Natural killer cell (primary cell): ENCODE results near the gene MYO7B. TPM values are rescaled to one million over a fixed set of nuclear protein-coding genes. Genes with fewer than 3 reads are reported as not detected.
A peak's percentile ranks its signal among the peaks of the same experiment; 100 is the strongest.

Source experiments
- ATAC-seq, 3 donors: fragments of 150-1000 bp in 2 of 3; fragments of 200-7000 bp in 1 of 3; cut with Tn5 transposase; 1 replicate in 1 of 3; 2 replicates in 2 of 3; pipeline ENCODE4 v1.10.0; 2021; ENCODE audit warnings: mild to moderate bottlenecking in 2 of 3, moderate library complexity in 2 of 3
- DNase-seq, 2 donors: peaks; one replicate each; pipeline versions ENCODE4 v3.0.0 to v3.0.0-alpha.2; 2013 to 2021; ENCODE audit warnings: mixed read lengths in 1 of 2
- H3K27ac ChIP-seq: one replicate; pipeline ENCODE4 v1.5.1; 2013; ENCODE audit warnings: mild to moderate bottlenecking, low read length
- H3K27me3 ChIP-seq: one replicate; pipeline ENCODE4 v1.6.1; 2013; ENCODE audit warnings: low read length; ENCODE audit not compliant: control insufficient read depth, insufficient read depth
- H3K36me3 ChIP-seq: one replicate; pipeline ENCODE4 v1.6.1; 2013; ENCODE audit warnings: low read length; ENCODE audit not compliant: control insufficient read depth, insufficient read depth
- H3K4me1 ChIP-seq: one replicate; pipeline ENCODE4 v1.6.1; 2013; ENCODE audit warnings: low read length; ENCODE audit not compliant: control insufficient read depth, insufficient read depth
- H3K4me3 ChIP-seq: one replicate; pipeline ENCODE4 v1.5.1; 2013; ENCODE audit warnings: low read length
- H3K9me3 ChIP-seq: one replicate; pipeline ENCODE4 v1.6.1; 2013; ENCODE audit warnings: low read length; ENCODE audit not compliant: control insufficient read depth, insufficient read depth
- H3K27ac Mint-ChIP-seq, 2 donors: one replicate each; pipeline ENCODE4 v1.8.0; 2022; ENCODE audit warnings: mild to moderate bottlenecking in 2 of 2, mixed read lengths in 2 of 2, moderate library complexity in 1 of 2
- H3K27me3 Mint-ChIP-seq, 2 donors: one replicate each; pipeline ENCODE4 v1.8.0; 2022; ENCODE audit warnings: low read depth in 2 of 2, mixed read lengths in 2 of 2
- H3K36me3 Mint-ChIP-seq: one replicate; pipeline ENCODE4 v1.8.0; 2022; ENCODE audit warnings: mixed read lengths
- H3K4me1 Mint-ChIP-seq, 2 donors: one replicate each; pipeline ENCODE4 v1.8.0; 2022; ENCODE audit warnings: mixed read lengths in 2 of 2
- H3K4me3 Mint-ChIP-seq: one replicate; pipeline ENCODE4 v1.8.0; 2022; ENCODE audit warnings: mild to moderate bottlenecking, moderate library complexity, mixed read lengths
- H3K9me3 Mint-ChIP-seq, 2 donors: one replicate each; pipeline ENCODE4 v1.8.0; 2022; ENCODE audit warnings: mixed read lengths in 2 of 2
- CTCF ChIP-seq: fragments of 200-600 bp; IDR thresholded peaks from one replicate; pipeline ENCODE4 v1.8.0; 2022; ENCODE audit warnings: antibody characterized with exemption
- WGBS: methylation state at CpG from one replicate; pipeline ENCODE4 v1.1.7; 2013; ENCODE audit warnings: missing lambda C conversion rate; ENCODE audit not compliant: insufficient coverage; 5-methylcytosine and 5-hydroxymethylcytosine counted together
- intact Hi-C: fragments of 100-400 bp; cut with micrococcal nuclease; formaldehyde crosslinking; loops from one replicate; pipeline ENCODE4 v1.14.2; 2022
- total RNA-seq, 4 donors: library from RNA; stranded (reverse); fragments of 120-200 nt in 1 of 4; gene quantifications; one replicate each; pipeline versions ENCODE4 v1.2.3 to v1.2.4, GENCODE V29; 2013 to 2022

MYO7B gene
- total RNA-seq, 3 donors from 2014 or later (not counting 1 experiment from before 2014, with no cell fraction given), result 0.14 to 0.45 (median 0.25) TPM

GRCh38 chr2:127605691-127606263, 70.3 kb downstream of the MYO7B start:
- Mint-ChIP-seq H3K36me3 (no peaks in the 10 kb centered on the region), H3K9me3 (no peaks in the 10 kb centered on the region), H3K4me1 (no peaks in the 10 kb centered on the region), H3K27ac (no peak overlapping the region), H3K4me3 (no peak overlapping the region), H3K27me3 (peaks cover 0 to under 1% of the 10 kb centered on the region in 2 donors)
- Histone ChIP-seq H3K27ac (no peak overlapping the region), H3K4me1 (no peaks in the 10 kb centered on the region), H3K9me3 (no peaks in the 10 kb centered on the region), H3K27me3 (no peaks in the 10 kb centered on the region), H3K36me3 (no peaks in the 10 kb centered on the region), H3K4me3 (no peak overlapping the region)
- intact Hi-C loops, result no loop called here
- no peak for TF ChIP-seq CTCF
- DNase-seq (no peak), ATAC-seq (no peak)
- 85% methylated on average over 7 of the region's 7 CpGs for WGBS

GRCh38 chr2:127606625-127607398, 71.3 kb downstream of the MYO7B start:
- no peak for ATAC-seq
- no peaks in the 10 kb centered on the region for H3K4me1 Mint-ChIP-seq
- H3K4me3 Mint-ChIP-seq, result no peak overlapping the region

GRCh38 chr2:127607399-127607908, 72.0 kb downstream of the MYO7B start:
- intact Hi-C loops, result no loop called here
- Histone ChIP-seq H3K36me3 (no peaks in the 10 kb centered on the region), H3K9me3 (no peaks in the 10 kb centered on the region), H3K4me3 (no peak overlapping the region), H3K4me1 (no peaks in the 10 kb centered on the region), H3K27ac (no peak overlapping the region), H3K27me3 (no peaks in the 10 kb centered on the region)
- WGBS, result 93% methylated on average over 9 of the region's 9 CpGs
- ATAC-seq (no peak), DNase-seq (peak in 1 of 2 donors; percentile 3)
- Mint-ChIP-seq H3K4me3 (no peak overlapping the region), H3K4me1 (no peaks in the 10 kb centered on the region), H3K27ac (no peak overlapping the region), H3K9me3 (no peaks in the 10 kb centered on the region), H3K36me3 (no peaks in the 10 kb centered on the region), H3K27me3 (no peaks in the 10 kb centered on the region)
- no peak for TF ChIP-seq CTCF

More at GRCh38 chr2:127606625-127607398, 71.3 kb downstream of the MYO7B start:
- Histone ChIP-seq H3K36me3 (no peaks in the 10 kb centered on the region), H3K27ac (no peak overlapping the region), H3K9me3 (no peaks in the 10 kb centered on the region), H3K4me3 (no peak overlapping the region), H3K27me3 (no peaks in the 10 kb centered on the region), H3K4me1 (no peaks in the 10 kb centered on the region)
- no peak for TF ChIP-seq CTCF
- 92% methylated on average over 17 of the region's 17 CpGs for WGBS
- DNase-seq, result peak in 1 of 2 donors; percentile 7
- H3K27me3 Mint-ChIP-seq, result no peaks in the 10 kb centered on the region
- H3K27ac Mint-ChIP-seq, result no peak overlapping the region
- H3K9me3 Mint-ChIP-seq, result no peaks in the 10 kb centered on the region
- H3K36me3 Mint-ChIP-seq, result no peaks in the 10 kb centered on the region
- intact Hi-C loops, result no loop called here
